PFSK-1 (cell line): Measurements from ENCODE around the gene TMEM80.

Experiments used
- FOXP2 ChIP-seq: optimal IDR thresholded peaks from 2 replicates; pipeline ENCODE3; 2011; ENCODE audit warnings: borderline replicate concordance, control low read depth, inconsistent platforms; ENCODE audit not compliant: insufficient read depth; ENCODE audit errors: extremely low read length, extremely low read depth
- POLR2AphosphoS5 ChIP-seq: IDR thresholded peaks from 2 replicates; pipeline ENCODE4 v1.6.1; 2012; ENCODE audit warnings: low read depth, mild to moderate bottlenecking, control low read depth, low read length, moderate library complexity
- REST ChIP-seq, 2 experiments: IDR thresholded peaks; 2 replicates each; pipeline versions ENCODE4 v1.6.1 to v1.8.0; 2011 to 2012; ENCODE audit warnings: low read depth in 2 of 2, low read length in 2 of 2, control low read depth in 1 of 2, inconsistent platforms in 1 of 2, mild to moderate bottlenecking in 1 of 2, moderate library complexity in 1 of 2; ENCODE audit not compliant: insufficient read depth in 1 of 2
- SIN3A ChIP-seq: IDR thresholded peaks from 2 replicates; pipeline ENCODE4 v1.6.1; 2012; ENCODE audit warnings: mild to moderate bottlenecking, low read length, moderate library complexity, borderline replicate concordance; ENCODE audit not compliant: insufficient read depth
- TAF1 ChIP-seq: IDR thresholded peaks from 2 replicates; pipeline ENCODE4 v1.6.1; 2012; ENCODE audit warnings: low read length, control low read depth, borderline replicate concordance; ENCODE audit not compliant: insufficient read depth

Gene TMEM80

GRCh38 chr11:688681-689080 lies 6.9 kb upstream of the TMEM80 start:
- TF ChIP-seq SIN3A (no peak), REST (IDR thresholded peaks at IDR 0.05; ENCODE audit: insufficient read depth in 1 of 2, low read depth in 2 of 2, low read length in 2 of 2) (no peak), POLR2AphosphoS5 (no peak), FOXP2 (no peak), TAF1 (no peak)

GRCh38 chr11:689625-690024 lies 6.0 kb upstream of the TMEM80 start:
- no peak for TF ChIP-seq REST (IDR thresholded peaks at IDR 0.05; ENCODE audit: insufficient read depth in 1 of 2, low read depth in 2 of 2, low read length in 2 of 2)
- TF ChIP-seq FOXP2: no peak
- TF ChIP-seq POLR2AphosphoS5: no peak

- TF ChIP-seq REST (IDR thresholded peaks at IDR 0.05; ENCODE audit: insufficient read depth in 1 of 2, low read depth in 2 of 2, low read length in 2 of 2) (no peak), FOXP2 (no peak), SIN3A (no peak), TAF1 (no peak), POLR2AphosphoS5 (no peak)
Measured at GRCh38 chr11:690738-691633, 4.6 kb upstream of the TMEM80 start.

- TF ChIP-seq REST (IDR thresholded peaks at IDR 0.05; ENCODE audit: insufficient read depth in 1 of 2, low read depth in 2 of 2, low read length in 2 of 2): no peak
- TF ChIP-seq TAF1: no peak
- TF ChIP-seq FOXP2: no peak
- TF ChIP-seq SIN3A: no peak
- no peak for TF ChIP-seq POLR2AphosphoS5
Measured at GRCh38 chr11:691710-692590, 3.7 kb upstream of the TMEM80 start.
